ENCODE measurements around the gene ZSWIM3. TPM values are rescaled to one million over a fixed set of nuclear protein-coding genes. Genes with fewer than 3 reads are reported as not detected.

ZSWIM3 gene
- total RNA-seq, 1 experiment from 2014 or later: 1.4 TPM

GRCh38 chr20:45904583-45905504 is 47.4 kb downstream of the ZSWIM3 start:
- Mint-ChIP-seq H3K27me3 (ENCODE audit: insufficient read depth, unreplicated experiment) (no peaks in the 10 kb centered on the region), H3K4me1 (ENCODE audit: insufficient read depth, unreplicated experiment) (peaks cover 8% of the 10 kb centered on the region), H3K9me3 (ENCODE audit: unreplicated experiment) (no peaks in the 10 kb centered on the region), H3K36me3 (ENCODE audit: insufficient read depth, unreplicated experiment) (no peaks in the 10 kb centered on the region), H3K27ac (ENCODE audit: low read depth, unreplicated experiment) (no peak overlapping the region), H3K4me3 (ENCODE audit: unreplicated experiment) (no peak overlapping the region)
- intact Hi-C loops (cut with micrococcal nuclease): no loop called here
- TF ChIP-seq CTCF (IDR thresholded peaks at IDR 0.05; ENCODE audit: unreplicated experiment): no peak
- DNase-seq (ENCODE audit: unreplicated experiment): no peak
- no TSS peak for BruUV-seq (replicated peaks)
- ChIA-PET CTCF (interaction anchor here (0.6 to 1.4 kb wide), 8 partner anchors 13 to 614 kb away, joined by 3 to 5 read pairs (median 4); partner anchors contain the start of gene CTSA), POLR2A (interaction anchor here (0.6 to 2.9 kb wide), 24 partner anchors 10 to 1188 kb away, joined by 3 to 49 read pairs (median 4); partner anchors contain the start of genes CTSA, NEURL2, PCIF1 and SNX21)

GRCh38 chr20:45905505-45906079 is 48.2 kb downstream of the ZSWIM3 start:
- no TSS peak for BruUV-seq (replicated peaks)
- intact Hi-C loops (cut with micrococcal nuclease): no loop called here
- ChIA-PET POLR2A (interaction anchor here (0.6 to 2.9 kb wide), 26 partner anchors 9 to 1189 kb away, joined by 3 to 49 read pairs (median 4); partner anchors contain the start of genes CTSA, NEURL2, PCIF1 and SNX21), CTCF (interaction anchor here (0.6 to 1.4 kb wide), 7 partner anchors 14 to 95 kb away, joined by 3 to 5 read pairs (median 4); partner anchors contain the start of gene CTSA)
- DNase-seq (ENCODE audit: unreplicated experiment): peak; percentile 91
- Mint-ChIP-seq H3K27me3 (ENCODE audit: insufficient read depth, unreplicated experiment) (no peaks in the 10 kb centered on the region), H3K4me1 (ENCODE audit: insufficient read depth, unreplicated experiment) (peaks cover 9% of the 10 kb centered on the region), H3K36me3 (ENCODE audit: insufficient read depth, unreplicated experiment) (no peaks in the 10 kb centered on the region), H3K27ac (ENCODE audit: low read depth, unreplicated experiment) (peak overlapping the region; percentile 55), H3K4me3 (ENCODE audit: unreplicated experiment) (peak overlapping the region; percentile 2), H3K9me3 (ENCODE audit: unreplicated experiment) (no peaks in the 10 kb centered on the region)
- no peak for TF ChIP-seq CTCF (IDR thresholded peaks at IDR 0.05; ENCODE audit: unreplicated experiment)

DNA sequence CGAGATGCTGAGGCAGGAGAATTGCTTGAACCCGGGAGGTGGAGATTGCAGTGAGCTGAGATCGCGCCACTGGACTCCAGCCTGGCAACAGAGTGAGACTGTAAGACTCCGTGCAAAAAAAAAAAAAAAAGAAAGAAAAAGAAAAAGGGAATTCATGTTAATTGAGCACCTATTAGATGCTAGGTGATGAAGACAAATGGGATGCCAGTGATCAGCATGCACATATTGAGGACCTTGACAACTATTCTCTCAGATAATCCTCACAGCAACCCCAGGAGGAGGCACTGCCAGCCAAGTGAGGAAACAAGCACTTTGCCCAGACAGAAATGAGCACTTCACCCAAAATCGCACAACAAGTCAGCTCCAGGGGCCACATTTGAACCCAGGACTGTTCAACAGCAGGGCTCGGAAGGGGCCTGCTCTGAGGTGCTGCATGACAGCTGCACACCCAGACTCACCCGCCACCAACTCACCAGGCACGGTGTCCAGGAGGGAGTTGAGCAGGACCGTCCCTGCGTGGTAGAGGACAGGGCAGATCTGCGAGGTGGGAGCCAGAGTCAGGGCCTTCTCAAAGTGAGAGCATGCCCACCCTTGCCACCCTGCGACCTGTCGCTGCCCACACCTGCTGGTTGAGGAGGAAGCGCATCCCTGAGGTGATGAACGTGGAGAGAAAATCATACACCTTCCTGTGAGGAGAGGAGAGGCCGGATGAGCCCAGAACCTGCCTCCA is 50.0 kb downstream of the ZSWIM3 start:
- ChIA-PET CTCF (interaction anchor here (0.9 to 1.4 kb wide), 2 partner anchors 21 to 26 kb away, joined by 3 to 7 read pairs; no protein-coding TSS in a partner anchor), POLR2A (interaction anchor here (0.6 kb wide), 1 partner anchor 32 kb away, joined by 3 read pairs; no protein-coding TSS in a partner anchor)
- BruUV-seq (replicated peaks): no TSS peak
- Mint-ChIP-seq H3K9me3 (ENCODE audit: unreplicated experiment) (no peaks in the 10 kb centered on the region), H3K4me1 (ENCODE audit: insufficient read depth, unreplicated experiment) (peaks cover 14% of the 10 kb centered on the region), H3K4me3 (ENCODE audit: unreplicated experiment) (no peak overlapping the region), H3K27me3 (ENCODE audit: insufficient read depth, unreplicated experiment) (no peaks in the 10 kb centered on the region), H3K27ac (ENCODE audit: low read depth, unreplicated experiment) (no peak overlapping the region), H3K36me3 (ENCODE audit: insufficient read depth, unreplicated experiment) (no peaks in the 10 kb centered on the region)
- no peak for TF ChIP-seq CTCF (IDR thresholded peaks at IDR 0.05; ENCODE audit: unreplicated experiment)
- DNase-seq (ENCODE audit: unreplicated experiment): no peak
- intact Hi-C loops (cut with micrococcal nuclease): no loop called here
